GM19452 (cell line): ENCODE results near the gene INPP5J.
"Not testable (repeated sequence)": the region's sequence is repeated elsewhere in the genome, so short reads cannot be mapped to it uniquely, and the experiment has no call there.

Experiments used
- ATAC-seq: cut with Tn5 transposase; IDR thresholded peaks from one replicate; pipeline ENCODE4 v1.9.1; 2021; ENCODE audit not compliant: unreplicated experiment

The INPP5J gene

DNA sequence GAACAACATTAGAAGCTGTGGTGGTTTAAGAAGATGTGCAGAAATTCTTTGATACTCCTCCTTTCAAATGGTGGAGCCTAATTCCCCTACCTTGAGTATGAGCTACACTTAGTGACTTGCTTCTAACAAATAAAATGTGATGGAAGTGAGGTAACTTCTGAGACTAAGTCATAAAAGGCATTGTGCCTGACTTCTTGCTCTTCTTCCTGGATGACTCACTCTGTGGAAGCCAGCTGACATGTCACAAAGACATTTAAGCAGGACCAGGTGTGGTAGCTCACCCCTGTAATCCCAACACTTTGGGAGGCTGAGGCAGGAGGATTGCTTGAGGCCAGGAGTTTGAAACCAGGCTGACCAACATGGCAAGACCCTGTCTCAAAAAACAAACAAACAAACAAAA, 21.5 kb downstream of the INPP5J start:
- ATAC-seq = no peak

DNA sequence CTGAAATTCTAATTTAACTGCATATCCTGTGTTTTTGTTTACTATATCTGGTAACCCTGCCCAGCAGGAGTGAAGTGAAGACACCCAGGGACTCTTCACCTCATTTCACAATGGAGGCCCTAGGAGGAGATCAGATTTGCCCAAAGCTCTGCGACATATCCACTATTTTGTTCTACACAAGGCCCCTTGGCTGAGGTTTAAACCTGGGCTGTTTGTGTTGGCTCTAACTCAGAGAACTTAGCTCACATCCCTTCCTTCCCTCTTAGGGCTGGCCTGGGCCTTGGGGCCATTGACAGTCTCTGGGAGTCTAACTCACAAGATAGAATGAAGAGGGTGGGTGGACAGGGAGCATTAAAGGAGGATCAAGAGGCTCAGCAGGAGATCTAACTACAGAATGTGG, 25.7 kb downstream of the INPP5J start:
- ATAC-seq = no peak

DNA sequence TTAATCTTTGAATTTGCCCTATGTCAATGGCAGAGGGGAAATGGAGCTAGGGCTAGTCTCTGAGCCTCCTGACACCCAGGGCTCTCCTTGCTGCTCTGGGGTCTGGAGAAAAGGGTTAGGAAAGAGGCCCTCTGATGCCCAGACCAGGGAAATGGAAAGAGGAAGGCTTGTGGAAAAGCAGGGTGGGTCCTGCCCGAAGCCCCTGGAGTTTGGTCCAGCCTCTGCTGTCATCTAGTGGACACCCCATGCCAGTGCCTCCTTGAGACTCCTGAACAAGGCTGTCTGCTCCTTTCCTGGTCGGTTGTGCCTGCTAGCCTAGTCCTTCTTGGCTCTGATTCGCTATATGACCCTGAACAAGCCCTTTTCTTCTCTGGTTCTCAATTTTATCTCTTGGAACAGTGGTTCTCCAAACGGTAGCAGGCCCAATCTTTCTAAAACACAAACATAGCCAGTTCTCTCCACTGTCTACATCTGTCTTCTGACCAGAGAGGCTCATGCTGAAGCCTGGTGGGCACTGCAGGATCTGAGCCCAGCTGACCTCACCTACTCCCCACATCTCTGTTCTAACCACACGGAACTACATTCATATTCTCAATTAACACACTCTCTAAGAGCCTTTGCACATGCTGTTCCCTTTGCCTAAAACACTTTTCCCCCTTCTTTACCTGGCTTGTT, 26.3 kb downstream of the INPP5J start:
- ATAC-seq = no peak

DNA sequence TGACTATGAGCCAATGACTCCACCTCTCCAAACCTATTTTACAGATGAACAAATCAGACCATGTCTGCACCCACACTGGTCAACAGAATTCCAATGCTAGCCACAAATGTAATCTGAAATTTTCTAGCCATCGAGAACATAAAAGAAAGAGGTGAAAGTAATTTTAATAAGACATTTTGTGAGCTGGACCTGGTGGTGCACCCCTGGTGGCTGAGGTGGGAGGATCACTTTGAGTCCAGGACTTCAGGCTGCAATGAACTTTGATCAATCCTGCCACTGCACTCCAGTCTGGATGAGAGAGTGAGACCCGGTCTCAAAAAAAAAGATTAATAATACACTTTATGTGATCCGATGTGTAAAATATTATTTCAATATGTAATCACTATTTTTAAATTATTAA, 27.8 kb downstream of the INPP5J start:
- no peak for ATAC-seq

DNA sequence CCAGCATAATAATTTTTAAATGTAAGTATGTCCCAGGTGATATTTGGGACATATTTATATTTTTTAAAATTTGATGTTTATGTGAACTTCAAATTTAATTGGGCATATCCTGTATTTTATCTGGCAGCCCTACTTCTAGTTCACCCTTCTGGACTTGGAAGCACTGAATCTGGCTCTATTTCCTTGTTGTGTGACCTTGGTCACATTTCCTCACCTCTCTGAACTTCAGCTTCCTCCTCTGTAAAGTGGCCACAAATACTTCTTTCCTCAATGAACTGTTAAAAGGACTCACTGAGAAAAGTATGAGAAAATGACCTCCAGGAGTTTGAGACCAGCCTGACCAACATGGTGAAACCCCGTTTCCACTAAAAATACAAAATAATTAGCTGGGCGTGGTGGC, 29.1 kb downstream of the INPP5J start:
- no peak for ATAC-seq

DNA sequence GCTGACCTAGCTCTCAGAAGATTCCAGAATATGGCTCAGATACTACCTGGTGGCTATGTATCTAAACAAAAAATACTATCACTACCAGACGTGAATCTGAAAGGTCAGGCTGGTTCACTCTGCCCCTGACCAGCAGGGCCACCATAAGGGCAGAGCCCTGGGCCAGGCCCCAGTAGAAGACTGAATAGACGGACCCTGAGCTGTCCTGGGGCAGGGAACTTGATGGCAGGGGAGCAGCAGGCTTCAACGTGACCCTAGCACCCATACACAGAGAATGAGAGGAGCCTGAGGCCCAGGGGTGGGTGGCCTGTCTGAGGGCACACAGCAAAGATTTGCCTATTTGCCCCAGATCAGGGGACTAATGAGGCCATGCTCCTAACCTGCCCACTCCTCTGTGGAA, 30.6 kb downstream of the INPP5J start:
- ATAC-seq = no peak

DNA sequence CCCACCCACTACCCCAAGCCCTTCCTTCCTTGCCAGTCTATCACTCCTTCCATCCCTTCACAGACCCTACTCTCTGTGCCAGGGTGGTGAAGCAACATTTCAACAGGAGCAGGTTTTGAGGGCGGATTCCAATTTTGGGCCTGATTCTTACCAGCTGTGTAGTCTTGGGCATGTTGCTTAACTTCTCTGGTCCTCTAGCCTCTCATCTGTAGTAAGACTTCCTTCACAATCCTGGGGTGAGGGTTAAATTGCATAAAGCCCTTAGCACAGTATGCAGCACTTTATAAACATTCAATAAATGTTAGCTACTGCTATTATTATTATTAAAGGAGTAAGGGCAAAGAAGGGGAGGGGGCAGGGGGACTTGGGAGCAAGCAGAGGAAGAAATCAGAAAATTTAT, 32.2 kb downstream of the INPP5J start:
- no peak for ATAC-seq

DNA sequence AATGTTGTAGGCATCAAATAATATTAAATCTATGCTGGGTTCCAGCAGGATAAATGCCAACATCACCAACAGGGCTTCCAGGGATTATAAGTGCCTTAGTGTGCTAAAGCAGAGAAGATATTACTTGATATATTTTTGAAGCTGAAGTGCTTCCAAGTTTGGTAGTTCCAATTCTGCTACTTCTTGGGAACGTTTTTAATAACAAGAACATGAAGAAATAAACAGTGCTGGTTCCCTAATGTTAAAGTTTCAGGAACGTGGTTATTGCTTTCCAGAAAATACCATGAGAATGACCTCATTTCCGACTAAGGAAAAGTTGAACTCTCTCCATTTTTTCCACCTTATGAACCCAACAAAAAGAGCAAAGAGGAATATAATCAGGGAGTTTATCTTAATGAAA, 32.7 kb downstream of the INPP5J start:
- no peak for ATAC-seq

DNA sequence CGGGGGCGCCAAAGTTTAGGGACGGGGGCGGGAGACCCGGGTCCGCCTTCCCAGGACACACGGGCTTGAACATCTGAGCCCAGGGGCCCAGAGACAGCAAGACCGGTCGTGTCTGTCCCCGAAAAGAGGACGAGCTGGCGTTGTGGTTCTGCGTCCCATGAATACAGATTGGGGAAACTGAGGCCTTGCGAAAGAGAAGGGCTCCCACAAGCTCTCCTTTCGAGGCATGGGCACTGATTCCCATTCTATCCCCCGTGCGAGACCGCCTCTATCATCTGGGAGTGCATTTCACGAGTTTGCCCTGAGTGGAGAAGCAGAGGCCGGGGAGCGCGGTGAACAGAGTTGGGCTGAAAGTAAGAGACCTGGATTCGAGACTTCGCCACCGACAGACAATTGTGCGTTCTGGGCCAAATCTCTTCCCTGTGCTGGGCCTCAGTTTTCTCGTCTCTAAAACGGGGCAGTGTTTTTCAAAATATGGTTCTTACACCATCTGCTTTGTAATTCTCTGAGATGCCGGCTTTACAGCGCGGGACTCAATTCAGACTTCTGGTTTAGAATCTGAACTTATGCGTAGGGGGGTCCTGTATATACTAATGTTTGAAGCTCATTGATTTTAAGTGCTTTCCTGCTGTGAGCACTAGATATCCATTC, 37.7 kb downstream of the INPP5J start:
- no peak for ATAC-seq

DNA sequence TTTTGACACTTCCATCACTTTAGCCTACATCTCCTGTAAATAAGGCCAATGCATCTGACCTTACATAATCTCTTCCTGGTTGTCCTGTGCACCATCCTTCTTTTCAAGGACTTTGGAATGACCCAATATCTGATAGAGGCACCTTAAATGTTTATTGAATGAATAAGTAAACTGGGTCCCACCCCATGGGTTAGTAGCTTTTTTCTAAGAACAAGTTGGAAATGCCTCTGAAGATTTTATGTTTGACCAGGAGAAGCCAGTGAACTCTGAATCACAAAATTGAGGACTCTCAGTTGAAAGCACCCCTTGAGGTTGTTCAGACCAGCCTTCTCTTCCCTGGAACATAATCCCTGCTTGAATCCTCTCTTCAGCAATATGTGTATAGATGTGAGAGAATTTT, 38.6 kb downstream of the INPP5J start:
- no peak for ATAC-seq

DNA sequence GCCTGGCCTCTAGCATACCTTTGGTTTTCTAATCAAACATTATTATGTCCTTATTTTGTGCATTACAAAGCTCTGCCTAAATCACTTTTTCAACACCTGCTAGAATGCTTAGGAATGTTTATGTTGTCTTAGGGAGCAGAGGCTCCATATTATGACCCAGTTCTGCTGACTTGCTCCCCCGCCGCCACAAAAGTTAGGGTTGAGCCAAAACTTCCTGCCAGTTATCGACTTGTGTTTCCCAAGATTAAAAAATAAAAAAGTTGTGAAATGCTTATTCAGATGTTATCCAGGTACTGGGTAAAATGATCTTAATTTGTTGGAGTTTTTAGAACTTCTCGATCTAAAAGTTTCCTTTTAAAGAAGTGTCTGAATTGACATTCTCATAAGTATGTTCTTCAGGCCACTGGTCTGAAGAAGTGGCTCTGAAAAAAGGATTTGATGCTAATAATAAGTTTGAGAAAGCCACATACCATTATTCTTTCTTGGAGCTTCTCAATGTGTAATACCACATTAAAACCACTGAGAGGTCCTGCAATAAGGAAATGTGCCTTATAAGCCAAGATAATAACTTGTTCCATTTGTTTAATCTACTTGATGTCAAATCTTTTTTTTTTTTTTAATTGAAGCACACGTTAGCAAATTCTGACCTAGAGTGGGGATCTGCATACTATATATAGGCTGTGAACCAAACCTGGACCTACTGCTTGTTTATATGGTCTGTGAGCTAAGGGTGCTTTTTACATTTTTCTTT, 39.4 kb downstream of the INPP5J start:
- no peak for ATAC-seq

DNA sequence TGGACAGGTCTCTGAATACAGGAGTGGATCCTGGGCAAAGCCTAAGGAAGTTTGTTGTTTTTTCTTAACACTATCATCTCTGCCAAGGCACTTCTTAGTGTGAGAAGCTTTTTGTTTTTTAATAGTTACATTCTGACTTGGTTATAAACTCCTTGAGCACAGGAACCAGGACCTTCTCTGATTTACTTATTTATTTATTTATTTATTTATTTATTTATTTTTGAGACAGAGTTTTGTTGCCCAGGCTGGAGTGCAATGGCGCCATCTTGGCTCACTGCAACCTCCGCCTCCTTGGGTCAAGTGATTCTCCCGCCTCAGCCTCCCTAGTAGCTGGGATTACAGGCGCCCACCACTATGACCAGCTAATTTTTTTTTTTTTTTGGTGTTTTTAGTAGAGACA, 48.2 kb downstream of the INPP5J start:
- no peak for ATAC-seq

DNA sequence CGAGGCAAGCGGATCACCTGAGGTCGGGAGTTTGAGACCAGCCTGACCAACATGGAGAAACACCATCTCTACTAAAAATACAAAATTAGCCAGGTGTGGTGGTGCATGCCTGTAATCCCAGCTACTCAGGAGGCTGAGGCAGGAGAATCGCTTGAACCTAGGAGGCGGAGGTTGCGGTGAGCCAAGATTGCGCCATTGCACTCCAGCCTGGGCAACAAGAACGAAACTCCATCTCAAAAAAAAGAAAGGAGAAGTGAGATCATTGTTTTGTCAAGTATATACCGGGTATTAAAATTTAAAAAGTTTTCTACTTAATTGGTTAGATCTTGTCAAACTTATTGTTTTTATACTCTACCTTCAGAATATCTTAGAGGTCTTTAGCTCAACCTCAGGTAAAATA, 49.0 kb downstream of the INPP5J start:
- ATAC-seq = not testable (repeated sequence)

DNA sequence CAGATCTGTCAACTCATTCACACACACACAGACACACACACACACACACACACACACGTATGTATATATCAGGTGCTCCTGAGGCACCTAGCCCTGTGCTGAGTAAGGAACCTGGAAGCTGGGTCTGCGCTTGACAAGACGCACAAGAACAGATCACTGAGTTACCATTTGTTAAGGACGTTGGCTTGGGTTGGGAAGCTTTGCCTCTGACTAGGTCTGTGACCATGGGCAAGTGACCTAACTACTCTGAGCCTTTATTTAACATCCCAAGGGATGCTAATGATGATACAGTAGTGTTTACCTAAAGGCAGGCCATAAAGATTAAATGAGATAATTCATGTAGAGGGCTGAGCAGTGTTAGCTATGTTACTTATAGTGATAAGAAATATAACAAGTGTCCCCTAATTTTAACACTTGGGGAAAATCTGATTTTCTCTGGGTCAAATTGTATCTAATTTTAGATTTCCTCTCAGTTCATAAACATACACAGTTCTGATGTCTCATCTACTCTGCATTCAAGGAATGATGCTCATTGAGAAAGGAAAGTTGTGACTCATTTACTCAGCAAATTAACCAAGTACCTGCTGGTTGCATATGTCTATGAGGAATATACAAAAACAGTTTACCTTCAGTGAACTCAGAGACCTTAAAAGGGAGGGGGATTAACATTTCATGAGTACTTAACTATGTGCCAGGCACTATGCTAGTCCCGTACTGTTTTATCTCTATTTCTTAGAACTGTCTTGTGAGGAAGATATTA, 50.8 kb downstream of the INPP5J start:
- ATAC-seq = no peak

DNA sequence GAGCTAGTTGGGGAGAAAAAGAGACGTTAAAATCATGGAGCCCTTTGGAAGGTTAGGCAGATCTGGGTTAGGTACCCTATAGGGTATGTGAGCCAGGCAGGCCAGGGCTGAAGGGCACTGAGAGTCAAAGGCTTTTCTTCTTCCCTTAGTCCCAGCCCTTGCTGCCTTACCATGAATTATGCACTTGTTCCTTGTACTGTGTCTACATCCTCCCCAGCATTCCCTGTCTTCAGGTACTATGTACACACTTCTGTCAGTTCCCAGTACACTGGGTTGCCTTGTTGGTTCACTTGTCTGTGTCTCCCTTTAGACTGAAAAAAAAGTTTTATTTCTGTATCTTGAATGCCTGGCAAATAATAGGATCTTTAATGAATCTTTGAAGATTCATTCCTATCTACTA, 54.2 kb downstream of the INPP5J start:
- ATAC-seq = no peak

DNA sequence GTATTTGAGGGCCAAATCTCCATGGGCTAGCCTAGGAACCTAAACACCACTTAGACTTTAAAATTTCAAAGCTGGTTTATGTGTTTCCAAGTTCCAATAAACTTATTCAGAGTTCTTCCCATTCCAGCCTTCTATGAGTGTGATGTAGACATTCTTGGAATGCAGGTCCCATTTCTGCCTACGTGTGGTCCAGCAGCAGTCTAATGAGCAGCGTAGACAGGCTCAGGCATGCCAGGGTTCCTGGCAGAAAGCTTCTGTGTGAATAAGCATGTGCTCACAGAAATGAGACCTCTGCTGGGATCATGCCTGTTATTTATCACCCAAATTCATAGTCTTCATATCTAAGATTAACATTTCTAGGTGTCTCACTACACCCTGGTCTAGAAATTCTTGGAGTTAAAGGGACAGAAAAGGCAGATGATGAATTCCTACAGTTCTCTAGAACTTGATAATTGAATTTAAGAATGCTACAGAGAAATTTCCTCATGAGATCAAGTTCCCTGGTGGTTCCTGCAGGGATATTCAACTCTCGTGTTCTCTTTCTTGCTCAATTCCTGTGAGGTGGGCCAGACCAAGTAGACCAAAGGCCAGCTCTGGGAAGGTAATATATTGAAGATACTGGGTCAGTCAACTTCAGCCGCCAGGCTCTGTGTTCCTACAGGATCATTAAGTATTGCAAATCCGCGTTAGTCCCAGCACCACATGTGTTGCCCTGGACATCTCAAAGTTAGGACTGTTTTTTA, 54.8 kb downstream of the INPP5J start:
- no peak for ATAC-seq

DNA sequence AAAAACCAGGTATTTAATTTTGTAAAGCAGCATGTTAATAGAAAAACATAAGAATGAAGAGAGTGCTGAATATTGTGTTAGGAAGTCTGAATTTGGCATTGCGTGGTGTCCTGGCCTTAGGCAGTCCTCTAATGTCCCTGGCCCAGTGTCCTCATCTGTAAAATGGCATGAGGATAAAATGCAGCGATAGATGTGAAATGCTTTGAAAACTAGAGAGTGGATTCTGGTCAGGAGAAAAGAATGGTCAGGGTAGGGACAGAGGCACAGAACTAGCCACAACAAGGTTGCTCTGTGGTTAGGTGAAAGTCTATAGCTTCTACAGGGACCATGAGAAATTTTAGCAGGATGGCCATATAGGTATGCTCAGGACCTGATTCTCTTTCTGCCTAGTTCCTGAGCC, 56.1 kb downstream of the INPP5J start:
- ATAC-seq = no peak

DNA sequence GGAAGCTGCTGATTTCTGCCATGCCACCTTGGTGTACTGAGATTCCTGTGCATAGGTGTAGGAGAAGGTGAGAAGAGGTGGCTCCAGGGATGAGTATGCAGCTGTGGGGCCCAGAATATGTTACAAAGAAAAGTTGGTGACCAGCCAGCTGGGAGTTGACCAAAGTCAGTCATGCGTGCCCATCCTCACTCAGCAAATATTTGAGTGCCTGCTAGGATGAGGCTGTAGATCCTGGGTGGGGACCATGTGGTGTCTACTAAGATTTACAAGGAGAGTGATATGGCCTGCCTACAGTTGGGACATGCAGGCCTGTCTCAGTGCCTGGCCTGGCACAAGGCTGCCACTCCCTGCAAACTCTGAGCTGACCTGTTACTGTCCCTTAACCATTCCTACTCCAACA, 56.6 kb downstream of the INPP5J start:
- no peak for ATAC-seq

DNA sequence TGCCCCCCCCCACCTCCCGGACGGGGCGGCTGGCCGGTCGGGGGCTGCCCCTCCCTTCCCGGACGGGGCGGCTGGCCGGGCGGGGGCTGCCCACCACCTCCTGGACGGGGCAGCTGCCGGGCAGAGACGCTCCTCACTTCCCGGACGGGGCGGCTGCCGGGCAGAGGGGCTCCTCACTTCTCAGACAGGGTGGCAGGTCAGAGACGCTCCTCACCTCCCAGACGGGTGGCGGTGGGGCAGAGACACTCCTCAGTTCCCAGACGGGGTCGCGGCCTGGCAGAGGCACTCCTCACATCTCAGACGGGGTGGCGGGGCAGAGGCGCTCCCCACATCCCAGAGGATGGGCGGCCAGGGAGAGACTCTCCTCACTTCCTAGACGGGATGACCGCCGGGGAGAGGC, 61.2 kb downstream of the INPP5J start:
- ATAC-seq = no peak
